SIG-M5 (cell line): ENCODE data around the gene ANAPC2.

Experiments used
- DNase-seq: peaks from one replicate; lab custom pipeline; 2025; lab: John Stamatoyannopoulos, UW

Gene ANAPC2

DNA sequence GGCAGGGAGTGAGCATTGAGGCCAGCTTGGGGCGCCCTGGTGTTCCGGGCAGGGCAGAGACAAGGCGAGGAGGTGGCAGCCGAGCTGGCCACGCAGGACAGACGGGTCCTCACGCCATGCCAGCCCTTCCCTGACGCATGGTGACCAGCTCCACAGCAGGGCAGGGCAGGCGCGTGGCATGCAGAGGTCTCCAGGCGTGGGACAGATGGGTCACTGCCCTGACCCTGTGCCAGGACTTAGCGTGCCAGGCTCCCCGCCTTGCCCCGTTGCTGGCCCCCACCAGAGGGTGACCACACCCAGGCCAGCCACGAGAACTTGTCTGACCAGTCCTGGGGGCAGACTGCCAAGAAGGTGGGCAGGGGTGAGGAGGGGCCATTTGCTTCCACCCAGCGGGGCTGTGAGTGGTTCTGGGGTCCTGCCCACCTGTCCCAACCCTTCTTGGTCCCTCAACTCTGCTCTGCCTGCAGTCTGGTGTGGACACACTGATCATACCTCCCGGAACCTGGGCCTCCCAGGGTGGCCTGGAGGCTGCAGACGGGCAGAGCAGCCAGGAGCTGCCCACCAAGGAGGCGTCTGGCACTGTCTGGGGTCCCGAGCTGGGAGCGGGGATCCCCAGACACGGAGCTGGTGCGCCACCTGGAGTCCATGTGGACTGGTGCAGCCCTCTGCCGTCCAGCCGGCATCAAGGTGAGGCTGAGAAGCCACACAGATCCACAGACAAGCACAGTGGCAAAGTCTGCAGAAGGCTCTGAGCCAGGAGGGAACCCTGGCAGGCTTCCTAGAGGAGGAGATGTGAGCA is 38.9 kb upstream of the ANAPC2 start, which contains the start of gene RNF224:
RNF224 (plus strand) TSS at position 449 of the 799 bp plus-strand sequence. CDS start 834 bp downstream, outside the sequence.
- DNase-seq: no peak

DNA sequence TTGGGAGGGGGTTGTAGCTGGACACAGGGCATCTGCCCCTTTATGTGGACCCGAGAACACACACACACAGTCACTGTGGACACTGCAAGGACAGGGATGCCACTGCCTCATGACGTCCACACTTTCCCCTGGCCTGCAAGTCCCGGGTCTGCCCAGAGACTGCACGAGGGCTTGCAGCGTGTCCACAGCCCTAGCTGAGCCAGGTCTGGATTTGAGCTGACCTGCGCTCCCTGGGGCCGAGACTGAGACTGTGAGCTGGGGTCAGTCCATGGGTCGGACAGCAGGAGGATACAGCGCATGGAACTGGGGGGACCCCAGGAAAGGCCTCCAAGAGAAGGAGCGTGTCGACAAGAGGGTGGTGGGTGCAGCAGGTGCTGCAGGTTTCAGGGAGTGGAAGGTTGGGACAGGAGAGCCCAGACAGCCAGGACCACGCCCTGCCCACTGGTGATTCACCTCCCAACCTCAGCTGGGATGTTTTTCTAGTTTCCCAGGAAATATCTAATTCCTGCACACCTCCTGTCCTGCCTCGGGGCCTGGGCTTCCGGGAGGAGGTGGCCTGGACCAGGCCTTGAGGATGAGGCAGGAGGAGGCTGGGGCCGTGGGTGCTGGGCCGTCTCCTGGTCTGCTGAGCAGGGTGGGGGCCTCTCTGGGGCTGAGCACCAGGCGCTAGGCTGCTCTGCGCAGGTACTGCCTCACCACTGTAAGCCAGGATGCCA is 38.1 kb upstream of the ANAPC2 start:
- no peak for DNase-seq

DNA sequence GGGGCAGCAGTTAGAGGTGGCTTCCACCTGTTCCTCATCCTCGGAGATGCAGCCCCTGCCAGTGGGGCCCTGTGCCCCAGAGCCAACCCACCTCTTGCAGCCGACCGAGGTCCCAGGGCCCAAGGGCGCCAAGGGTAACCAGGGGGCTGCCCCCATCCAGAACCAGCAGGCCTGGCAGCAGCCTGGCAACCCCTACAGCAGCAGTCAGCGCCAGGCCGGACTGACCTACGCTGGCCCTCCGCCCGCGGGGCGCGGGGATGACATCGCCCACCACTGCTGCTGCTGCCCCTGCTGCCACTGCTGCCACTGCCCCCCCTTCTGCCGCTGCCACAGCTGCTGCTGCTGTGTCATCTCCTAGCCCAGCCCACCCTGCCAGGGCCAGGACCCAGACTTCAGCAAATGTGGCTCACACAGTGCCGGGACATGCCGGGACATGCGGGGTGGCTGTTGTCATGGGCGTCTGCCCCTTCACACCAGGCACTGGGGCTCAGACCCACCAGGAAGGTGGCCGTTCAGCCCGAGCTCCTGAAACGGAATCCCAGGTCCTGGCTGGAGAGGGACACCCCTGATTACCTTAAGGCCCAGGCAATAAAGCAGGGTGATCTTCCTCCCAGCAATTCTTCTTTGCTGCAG is 37.5 kb upstream of the ANAPC2 start:
- no peak for DNase-seq

DNA sequence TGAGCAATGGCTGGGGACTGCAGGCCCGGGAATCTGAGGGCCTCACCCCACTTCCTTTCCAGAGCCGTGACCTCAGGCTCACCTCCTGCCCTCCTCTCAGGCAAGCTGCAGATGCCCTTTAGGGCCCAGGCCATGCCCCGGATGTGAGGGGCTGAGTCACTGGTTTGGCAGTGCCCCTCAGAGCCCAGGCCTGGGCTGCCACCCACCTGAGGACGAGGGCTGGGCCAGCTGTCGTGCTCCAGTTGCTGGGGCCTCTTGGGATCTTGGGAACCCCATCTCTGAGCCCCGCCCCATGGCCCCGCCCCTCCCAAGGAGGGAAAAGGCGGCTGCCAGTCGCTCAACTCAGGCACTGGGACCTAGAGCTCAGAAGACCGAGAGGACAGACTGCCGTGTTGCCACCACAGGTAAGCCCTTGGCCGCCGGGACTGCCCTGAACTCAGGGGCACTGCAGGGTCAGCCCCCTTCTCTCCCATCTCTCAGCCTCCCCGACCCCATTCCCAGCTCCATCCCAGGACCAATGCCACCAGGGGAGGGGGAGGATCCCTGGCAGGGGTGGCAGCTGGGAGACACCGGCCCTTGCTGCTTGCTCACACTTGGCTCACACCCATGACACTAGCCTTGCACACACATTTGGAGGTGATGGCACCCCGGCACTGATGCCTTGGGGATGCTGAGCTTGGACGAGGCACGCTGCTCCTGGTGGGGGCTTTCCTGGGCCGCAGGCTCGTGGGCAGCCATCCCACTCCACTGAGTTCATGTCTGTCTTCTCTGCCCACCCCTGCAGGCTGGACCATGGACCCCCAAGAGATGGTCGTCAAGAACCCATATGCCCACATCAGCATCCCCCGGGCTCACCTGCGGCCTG is 36.7 kb upstream of the ANAPC2 start, which contains the start of gene CYSRT1:
CYSRT1 (plus strand) TSS at position 345 of the 865 bp plus-strand sequence; CDS start at position 793, 448 bp downstream.
- DNase-seq: no peak

DNA sequence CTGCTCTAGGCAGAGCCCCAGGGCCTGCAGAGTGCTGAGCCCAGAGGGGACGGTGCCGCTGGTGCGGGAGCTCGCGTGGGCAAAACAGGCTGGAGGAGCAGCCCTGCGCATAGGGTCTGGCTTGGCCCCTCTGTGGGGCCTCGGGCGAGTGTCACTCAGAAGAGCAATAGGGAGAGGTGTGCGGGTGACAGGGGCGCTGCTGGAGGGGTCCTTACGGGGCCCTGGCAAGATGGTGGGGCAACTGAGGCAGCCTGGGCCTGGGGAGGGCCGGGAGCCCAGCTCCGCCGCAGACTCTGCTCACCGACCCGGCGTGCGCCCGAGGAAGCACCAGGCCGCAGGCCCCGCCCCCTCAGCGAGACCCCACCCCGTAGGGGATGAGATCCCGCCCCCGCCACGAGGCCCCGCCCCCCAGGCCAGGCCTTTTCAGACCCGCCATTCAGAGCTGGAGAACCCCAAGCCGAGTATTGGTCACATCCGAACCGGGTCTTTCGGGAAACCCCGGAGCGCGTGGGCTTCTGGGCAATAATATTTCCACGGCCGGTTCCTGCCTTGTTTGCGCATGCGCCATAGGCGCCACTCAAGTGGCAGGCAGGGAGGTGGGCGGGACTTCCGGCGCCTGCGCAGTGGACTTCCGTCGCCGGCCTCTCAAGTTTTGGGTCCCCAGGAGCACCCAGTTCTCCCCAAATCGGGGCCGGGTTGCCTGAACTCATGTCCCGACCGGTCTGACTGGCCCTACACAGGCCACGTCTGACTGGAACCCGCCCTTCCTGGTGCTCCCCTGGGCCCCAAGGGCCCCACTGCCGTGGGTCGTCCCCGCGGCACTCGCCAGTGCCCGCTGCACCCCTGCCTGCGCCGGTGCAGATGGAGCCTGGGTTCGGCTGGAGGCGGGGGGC is 35.0 kb upstream of the ANAPC2 start:
- DNase-seq: peak; percentile 92

DNA sequence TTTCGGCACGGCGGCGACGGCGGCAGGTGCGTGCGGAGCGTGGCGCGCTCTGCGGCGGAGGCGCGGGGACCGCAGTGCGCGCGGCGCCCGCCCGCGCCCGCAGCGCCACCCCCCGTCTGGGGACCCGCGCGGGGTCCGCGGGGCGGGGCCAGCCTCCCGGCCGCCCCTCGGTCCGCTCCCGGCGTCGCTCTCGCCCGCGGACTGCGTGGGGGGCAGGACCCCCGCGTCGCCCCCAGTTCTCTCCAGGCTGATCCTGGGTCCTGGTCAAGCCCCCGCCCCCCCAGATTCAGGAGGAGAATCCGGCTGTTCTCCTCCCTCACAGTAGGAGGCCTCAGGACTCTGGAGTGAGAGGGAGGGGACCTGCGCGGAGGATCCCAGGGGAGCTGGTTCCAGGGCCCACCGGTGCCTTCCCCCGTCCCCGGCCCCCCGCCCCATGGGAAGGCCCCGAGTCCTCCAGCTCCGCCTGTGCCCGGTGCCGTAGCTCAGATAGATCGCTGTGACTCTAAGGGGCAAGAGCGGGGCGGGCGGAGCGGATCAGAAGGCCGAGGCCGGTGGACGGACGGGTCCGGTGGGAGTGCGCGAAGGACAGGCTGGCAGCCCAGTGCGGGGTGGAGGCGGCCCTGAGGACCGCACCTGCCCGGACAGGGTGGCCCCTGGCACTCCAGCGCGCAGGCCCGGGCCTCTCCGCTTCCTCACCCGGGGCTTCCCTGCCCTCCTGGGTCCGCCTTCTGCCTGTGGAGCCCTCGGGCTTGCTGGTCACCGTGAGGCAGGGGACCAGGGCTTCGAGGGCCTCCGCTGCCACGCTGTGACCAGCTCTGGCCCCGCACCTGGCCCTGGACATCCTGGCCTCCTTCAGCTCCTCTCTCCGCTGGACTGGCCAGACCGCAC is 34.1 kb upstream of the ANAPC2 start, which contains the start of gene RNF208:
RNF208 (minus strand) TSS at position 51 of the 888 bp plus-strand sequence. CDS start 1,028 bp downstream, outside the sequence.
- DNase-seq: no peak

DNA sequence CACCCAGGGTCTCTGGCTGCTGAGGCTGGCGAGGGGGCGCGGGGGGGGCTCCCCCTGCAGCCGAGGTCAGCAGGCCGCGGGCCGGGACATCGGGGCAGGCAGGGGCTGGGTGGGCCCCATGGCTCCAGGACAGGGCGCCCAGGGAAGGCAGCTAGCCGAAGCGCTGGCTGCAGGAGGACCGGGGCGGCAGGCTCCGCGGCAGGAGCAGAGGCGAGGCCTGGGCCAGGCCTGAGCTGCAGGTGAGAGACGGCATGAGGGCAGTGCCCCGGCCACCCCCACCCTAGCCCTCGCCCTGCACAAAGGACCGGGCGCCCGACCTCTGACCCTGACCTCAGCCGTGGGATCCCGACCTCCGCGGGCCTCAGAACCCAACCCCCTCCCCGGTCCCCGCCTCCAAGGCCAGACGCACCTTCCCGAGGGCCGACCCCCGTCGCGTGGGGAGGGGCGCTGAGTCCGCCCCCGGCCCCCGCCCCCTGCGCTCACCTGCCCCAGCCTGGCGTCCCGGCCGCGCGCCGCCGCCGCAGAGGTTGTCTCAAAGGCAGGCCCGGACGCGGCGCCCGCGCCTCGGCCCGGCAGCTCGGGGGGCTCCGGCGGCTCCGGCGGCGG is 33.2 kb upstream of the ANAPC2 start:
- no peak for DNase-seq

DNA sequence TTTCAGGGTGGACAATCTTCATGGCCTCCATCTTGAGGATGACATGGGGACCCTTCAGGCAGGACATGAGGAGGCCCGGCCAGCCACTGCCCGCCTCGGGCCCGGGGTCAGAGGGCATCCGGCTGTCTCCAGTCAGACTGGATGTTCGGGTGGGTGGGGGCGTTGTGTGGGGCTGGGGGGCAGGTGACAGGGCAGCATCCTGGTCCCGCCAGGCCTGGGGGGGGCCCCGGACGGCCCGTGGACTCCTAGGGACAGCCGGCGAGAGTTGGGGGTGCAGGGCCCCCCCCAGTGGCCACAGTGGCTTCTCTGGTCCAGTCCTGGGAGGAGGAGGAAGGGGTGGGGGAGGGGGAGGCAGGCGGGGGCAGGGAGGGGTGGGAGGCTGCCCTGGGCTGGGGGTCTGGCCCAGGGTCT is 32.7 kb upstream of the ANAPC2 start:
- no peak for DNase-seq

DNA sequence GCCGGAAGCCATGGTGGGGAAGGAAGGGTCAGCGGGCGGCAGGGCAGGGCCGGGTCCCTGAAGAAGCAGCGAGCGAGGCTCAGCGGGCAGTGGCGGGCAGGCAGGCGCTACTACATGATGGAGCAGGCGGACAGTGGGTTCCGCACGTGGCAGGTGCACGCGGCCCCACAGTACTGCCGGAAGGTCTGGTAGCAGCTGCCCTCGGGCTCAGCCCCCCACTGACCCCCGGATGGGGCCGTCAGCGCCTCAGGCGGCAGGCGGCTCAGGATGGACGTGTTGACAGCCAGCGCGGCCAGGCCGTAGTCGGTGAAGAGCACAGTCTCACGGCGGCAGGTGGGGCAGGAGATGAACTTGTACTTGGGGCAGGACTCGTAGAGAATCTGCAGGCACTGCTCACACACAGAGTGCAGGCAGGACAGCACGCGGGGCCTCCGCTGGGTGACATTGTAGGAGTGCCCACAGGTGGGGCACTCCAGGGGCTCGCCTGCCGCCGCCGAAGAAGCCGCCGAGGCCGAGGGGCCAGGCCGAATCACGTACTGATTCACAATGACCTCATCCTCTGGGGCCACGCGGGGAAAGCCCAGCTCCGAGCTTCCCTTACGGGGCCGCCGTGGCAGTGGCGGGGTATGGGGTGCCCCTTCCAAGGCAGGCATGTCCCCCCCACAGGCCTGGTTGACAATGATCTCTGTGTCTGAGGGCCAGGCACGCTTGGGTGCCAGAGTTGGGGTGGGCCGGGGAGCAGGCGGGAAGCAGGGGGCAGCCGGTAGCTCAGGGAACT is 32.1 kb upstream of the ANAPC2 start:
- no peak for DNase-seq

DNA sequence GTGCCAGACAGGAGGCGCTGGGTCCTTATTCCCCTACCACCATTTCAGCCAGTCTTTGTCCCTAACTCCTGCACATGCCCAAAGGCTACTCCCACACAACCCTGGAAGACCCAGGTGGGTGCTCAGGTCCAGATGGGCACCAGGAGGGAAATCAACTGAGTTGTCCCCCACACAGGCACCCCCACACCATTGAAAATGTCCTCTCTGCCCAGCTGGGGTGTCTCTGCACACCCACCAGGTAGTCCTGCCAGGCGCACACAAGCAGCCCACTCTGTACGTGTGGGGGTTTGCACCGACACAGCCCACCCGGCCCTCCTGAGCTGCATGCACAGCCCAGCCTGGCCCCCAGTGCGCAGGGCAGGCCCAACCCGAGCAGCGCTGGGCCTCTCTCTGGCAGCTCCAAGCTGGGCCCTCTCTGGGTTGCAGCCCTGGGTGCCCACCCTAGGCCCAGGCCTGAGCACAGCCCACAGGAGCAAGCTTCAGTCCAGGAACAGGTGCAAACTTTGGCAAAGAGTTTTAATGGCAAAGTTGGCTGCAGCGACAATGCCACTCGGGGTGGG is 31.5 kb upstream of the ANAPC2 start:
- DNase-seq: no peak

DNA sequence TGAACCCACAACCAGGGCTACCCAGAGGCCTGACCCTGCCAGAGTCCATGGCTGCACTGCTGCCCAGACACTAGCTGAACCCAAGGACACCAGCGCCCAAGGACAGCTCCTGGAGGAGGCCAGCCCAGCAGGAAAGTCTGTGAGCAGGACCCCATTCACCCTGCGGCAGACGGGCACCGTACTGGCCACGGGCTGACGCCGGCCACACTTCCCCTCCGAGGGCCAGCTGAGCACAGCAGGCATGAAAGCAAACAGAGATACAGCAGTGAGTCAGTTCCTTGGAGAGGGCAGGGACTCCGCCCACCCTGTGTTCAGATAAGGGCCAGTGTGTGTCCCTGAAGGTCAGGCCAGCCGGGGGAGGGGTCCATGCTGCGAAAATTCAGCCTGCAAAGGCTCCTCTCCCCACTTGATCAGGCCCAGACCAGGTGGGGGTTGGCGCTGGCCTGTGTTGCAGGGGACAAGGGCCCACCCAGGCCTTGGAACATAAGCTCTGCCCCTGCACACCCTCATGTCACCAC is 30.5 kb upstream of the ANAPC2 start:
- no peak for DNase-seq

DNA sequence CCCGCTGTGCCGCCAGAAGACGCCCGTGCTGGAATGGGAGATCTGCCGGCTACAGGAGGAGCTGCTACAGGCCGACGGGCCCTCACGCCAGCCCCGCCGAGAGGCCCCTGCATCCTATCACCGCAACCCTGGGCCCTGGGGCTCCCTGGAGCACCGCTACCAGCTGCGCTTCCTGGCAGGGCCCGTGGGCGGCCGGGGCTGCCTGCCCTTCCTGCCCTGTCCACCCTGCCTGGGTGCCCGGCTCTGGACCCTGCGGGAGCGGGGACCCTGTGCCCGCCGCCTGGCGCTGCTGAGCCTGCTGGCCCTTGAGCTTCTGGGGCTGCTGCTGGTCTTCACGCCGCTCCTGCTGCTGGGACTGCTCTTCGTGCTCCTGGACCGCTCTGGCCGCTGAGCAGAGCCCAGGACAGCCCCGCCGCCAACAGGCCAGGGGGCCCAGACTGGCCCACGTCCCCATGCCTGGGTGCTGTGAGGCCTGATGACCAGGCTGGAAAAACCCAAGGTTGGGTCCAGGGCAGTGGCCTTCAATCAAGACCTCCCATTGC is 29.9 kb upstream of the ANAPC2 start:
- no peak for DNase-seq

DNA sequence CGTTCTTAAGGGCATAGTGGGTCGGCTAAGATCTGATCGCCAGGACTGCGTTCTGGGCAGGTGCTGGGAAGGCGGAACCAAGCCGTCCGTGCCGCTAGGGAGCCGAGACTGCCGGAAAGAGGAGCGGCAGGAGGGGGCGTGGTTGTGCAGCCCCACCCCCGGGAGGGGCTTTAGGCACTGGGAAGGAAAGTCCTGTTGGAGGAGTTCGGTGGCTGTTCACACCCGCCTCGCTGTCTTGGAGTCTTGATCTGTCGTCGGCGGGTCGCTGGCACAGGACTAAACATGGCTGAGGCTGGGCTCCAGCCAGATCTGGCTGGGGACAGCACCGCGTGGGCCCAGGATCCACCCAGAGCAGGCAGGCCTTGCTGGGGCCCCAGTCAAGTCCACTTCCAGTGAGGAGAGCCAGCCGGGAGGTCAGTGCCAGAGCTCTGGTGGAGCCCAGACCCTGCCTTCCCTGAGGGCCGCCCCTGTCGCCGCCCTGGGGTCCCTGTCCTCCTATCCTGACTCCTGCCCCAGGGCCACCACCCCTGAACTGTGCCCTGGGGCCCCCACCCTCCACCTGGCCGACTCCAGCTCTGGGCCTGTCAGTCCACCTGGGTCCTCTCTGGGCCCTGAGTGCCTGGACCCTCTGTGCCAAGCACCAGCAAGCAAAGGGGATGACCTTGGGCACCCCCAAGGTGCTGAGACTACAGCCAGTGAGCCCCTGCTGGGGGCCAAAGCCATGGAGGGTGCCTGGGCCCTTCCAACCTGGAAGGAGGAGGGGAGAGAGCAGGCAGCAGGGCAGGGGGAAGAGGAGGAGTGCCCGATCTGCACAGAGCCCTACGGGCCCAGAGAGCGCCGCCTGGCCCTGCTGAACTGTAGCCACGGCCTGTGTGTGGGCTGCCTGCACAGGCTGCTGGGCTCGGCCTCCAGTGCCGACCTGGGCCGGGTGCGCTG is 29.2 kb upstream of the ANAPC2 start:
- DNase-seq: no peak

DNA sequence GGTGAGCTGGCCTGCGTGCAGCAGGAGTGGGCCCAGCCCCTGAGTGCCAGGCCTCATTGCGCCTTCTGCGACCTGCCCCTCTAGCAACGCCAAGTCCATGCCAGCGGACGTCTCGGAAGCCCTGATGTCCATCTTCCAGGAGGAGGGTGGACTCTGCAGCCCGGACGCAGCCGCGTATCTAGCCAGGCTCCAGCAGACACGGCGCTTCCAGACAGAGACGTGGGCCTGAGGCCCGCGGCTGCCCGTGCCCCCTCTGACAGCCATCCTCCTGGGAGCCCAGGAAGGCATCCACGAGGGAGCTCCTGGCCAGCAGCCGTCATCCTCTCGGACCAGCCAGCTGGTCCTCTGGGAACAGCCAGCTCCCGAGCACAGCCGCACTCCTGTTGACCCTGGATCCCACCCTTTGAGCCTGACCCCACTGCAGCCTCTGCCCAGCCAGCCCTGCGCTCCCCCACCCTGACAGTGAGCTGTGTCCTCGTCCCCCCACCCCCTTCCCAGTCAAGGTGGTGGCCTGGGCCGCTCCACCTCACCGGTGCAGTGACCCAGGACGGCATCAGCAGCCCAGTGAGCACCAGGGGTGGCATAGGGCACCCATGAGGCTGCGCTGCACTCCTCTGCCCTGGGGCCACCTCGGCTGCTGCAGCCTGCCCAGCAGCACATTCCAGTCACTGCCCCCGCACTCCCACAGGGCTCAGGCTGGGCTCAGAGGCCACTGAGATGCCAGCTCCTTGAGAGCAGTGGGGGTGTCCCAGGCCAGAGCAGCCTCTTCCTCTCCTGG is 28.0 kb upstream of the ANAPC2 start:
- no peak for DNase-seq

DNA sequence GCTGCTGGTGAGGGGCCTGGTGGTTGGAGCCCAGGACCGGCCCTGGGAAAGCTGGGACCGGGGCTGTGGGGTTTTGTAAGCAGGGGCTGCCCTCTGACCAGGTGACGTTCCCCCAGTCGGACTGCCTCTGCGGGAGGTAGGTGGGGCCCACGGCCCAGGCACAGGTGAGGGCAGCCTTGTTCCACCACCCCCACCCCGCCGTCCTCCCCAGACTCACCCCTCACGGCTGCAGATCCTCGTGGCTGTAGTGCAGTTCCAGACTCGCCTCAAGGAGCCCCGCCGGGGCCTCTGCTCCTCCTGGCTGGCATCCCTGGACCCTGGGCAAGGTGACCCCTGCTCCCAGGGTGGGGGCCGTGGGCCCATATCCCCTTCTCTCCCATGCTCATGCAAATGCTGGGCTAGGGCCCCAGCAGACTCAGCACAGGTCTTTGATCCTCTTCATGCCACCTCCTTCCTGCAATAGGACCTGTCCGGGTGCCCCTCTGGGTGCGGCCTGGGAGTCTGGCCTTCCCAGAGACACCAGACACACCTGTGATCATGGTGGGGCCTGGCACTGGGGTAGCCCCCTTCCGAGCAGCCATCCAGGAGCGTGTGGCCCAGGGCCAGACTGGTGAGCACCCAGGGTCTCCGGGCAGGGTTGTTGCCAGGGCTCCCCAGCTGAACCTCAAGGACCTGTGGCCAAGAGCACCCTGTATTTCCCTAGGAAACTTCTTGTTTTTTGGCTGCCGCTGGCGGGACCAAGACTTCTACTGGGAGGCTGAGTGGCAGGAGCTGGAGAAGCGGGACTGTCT is 27.0 kb upstream of the ANAPC2 start:
- DNase-seq: no peak
